ENCODE measurements around the gene PLA2G6.
"Not testable (repeated sequence)": the region's sequence is repeated elsewhere in the genome, so short reads cannot be mapped to it uniquely, and the experiment has no call there.

The PLA2G6 gene

GRCh38 chr22:38129021-38129420 lies 52.6 kb downstream of the PLA2G6 start:
- DNase-seq, result no peak

GRCh38 chr22:38127869-38128268 lies 53.8 kb downstream of the PLA2G6 start:
- no peak for DNase-seq

GRCh38 chr22:38126928-38127668 lies 54.5 kb downstream of the PLA2G6 start:
- no peak for DNase-seq

- DNase-seq, result no peak
Observed at GRCh38 chr22:38125751-38126201, 55.9 kb downstream of the PLA2G6 start.

GRCh38 chr22:38125038-38125610 lies 56.5 kb downstream of the PLA2G6 start:
- no peak for DNase-seq

- DNase-seq, result no peak
Observed at GRCh38 chr22:38124236-38124974, 57.2 kb downstream of the PLA2G6 start.

GRCh38 chr22:38122616-38123015 lies 59.0 kb downstream of the PLA2G6 start:
- DNase-seq, result no peak

GRCh38 chr22:38120359-38121110 lies 61.1 kb downstream of the PLA2G6 start:
- no peak for DNase-seq

- not testable (repeated sequence) for DNase-seq
Observed at GRCh38 chr22:38118747-38119146, 62.9 kb downstream of the PLA2G6 start.

- no peak for DNase-seq
Observed at GRCh38 chr22:38118182-38118581, 63.4 kb downstream of the PLA2G6 start.

GRCh38 chr22:38117556-38117955 lies 64.1 kb downstream of the PLA2G6 start:
- not testable (repeated sequence) for DNase-seq

- no peak for DNase-seq
Observed at GRCh38 chr22:38115423-38116205, 66.0 kb downstream of the PLA2G6 start.

GRCh38 chr22:38114484-38115398 lies 66.9 kb downstream of the PLA2G6 start:
- no peak for DNase-seq

- no peak for DNase-seq
Observed at GRCh38 chr22:38112381-38112780, 69.2 kb downstream of the PLA2G6 start.

- no peak for DNase-seq
Observed at GRCh38 chr22:38111925-38112355, 69.7 kb downstream of the PLA2G6 start.

- no peak for DNase-seq
Observed at GRCh38 chr22:38110863-38111852, 70.5 kb downstream of the PLA2G6 start.

- DNase-seq, result no peak
Observed at GRCh38 chr22:38110008-38110862, 71.4 kb downstream of the PLA2G6 start, which contains the start of gene BAIAP2L2. Gene BAIAP2L2 (minus strand): TSS chr22:38110684. CDS start chr22:38110525, 159 bp downstream.

GRCh38 chr22:38109371-38110001 lies 72.1 kb downstream of the PLA2G6 start:
- DNase-seq, result no peak

Measured in NCI-H187 treated with DMSO at 0.1 percent for 48 hours (cell line).